Aorta (tissue), 5 donors: ENCODE data around the gene APOL6. TPM values are rescaled to one million over a fixed set of nuclear protein-coding genes. Genes with fewer than 3 reads are reported as not detected.
A peak's percentile ranks its signal among the peaks of the same experiment; 100 is the strongest.

Experiments used
- ATAC-seq: fragments of 200-7000 bp; cut with Tn5 transposase; one replicate; pipeline ENCODE4 v1.9.1; 2022; ENCODE audit warnings: moderate library complexity; ENCODE audit not compliant: low FRiP score
- DNase-seq, 2 donors: peaks; one replicate each; pipeline ENCODE4 v3.0.0-alpha.2; 2020
- H3K27ac ChIP-seq, 2 donors: one replicate each; pipeline ENCODE4 v1.5.1; 2013; ENCODE audit warnings: low read length in 2 of 2, mild to moderate bottlenecking in 2 of 2, moderate library complexity in 2 of 2, control low read depth in 1 of 2, inconsistent platforms in 1 of 2, low read depth in 1 of 2
- H3K27me3 ChIP-seq, 2 donors: one replicate each; pipeline ENCODE4 v1.6.1; 2013; ENCODE audit warnings: control low read depth in 1 of 2, low read length in 1 of 2, mild to moderate bottlenecking in 1 of 2, moderate library complexity in 1 of 2; ENCODE audit not compliant: insufficient read depth in 2 of 2, control insufficient read depth in 1 of 2
- H3K36me3 ChIP-seq, 2 donors: one replicate each; pipeline ENCODE4 v1.6.1; 2013; ENCODE audit warnings: control low read depth in 1 of 2, low read length in 1 of 2, mild to moderate bottlenecking in 1 of 2; ENCODE audit not compliant: insufficient read depth in 2 of 2, control insufficient read depth in 1 of 2
- H3K4me1 ChIP-seq, 2 donors: one replicate each; pipeline ENCODE4 v1.6.1; 2013; ENCODE audit warnings: low read length in 2 of 2, control low read depth in 1 of 2, mild to moderate bottlenecking in 1 of 2, moderate library complexity in 1 of 2; ENCODE audit not compliant: insufficient read depth in 2 of 2, control insufficient read depth in 1 of 2
- H3K4me3 ChIP-seq, 2 donors: one replicate each; pipeline ENCODE4 v1.5.1; 2013; ENCODE audit warnings: low read length in 2 of 2, control low read depth in 1 of 2, mild to moderate bottlenecking in 1 of 2
- H3K9me3 ChIP-seq: one replicate; pipeline ENCODE4 v1.6.1; 2013; ENCODE audit warnings: mild to moderate bottlenecking, low read length; ENCODE audit not compliant: control insufficient read depth
- WGBS, 2 donors: extraction: QIAGEN DNeasy Blood & Tissue Kit; methylation state at CpG; one replicate each; pipeline ENCODE4 v1.1.7; 2013; 5-methylcytosine and 5-hydroxymethylcytosine counted together
- intact Hi-C, 2 donors: fragments of 100-400 bp; cut with DNase I; formaldehyde crosslinking; loops; one replicate each; pipeline versions ENCODE4 v1.14.2 to v1.15.0; 2022
- polyA plus RNA-seq, 2 donors: library from polyadenylated mRNA; stranded (reverse); fragments of 200-250 nt; gene quantifications; one replicate each; pipeline ENCODE4 v1.2.3, GENCODE V29; 2013
- total RNA-seq, 2 donors: library from RNA; stranded (reverse); fragmentation: NEBNext Ultra II Directional; extraction: Animal tissue kit (Norgen Biotek cat#: 25700); gene quantifications; one replicate each; pipeline ENCODE4 v1.2.1, GENCODE V29; 2021
- donor health status: healthy with polysubstance abuse.
- donor health status: Bipolar disorder and iron deficiency.
- donor health status: DM: no; HTN: no; CAD: no.
- donor health status: DM: no; HTN: no; CAD: no.
- donor health status: DM: yes; HTN: yes; CAD: no.

Gene APOL6
- total and polyA plus RNA-seq, 4 donors: 5.0 to 19.0 (median 10.4) TPM

- 25 to 27% methylated on average over 13 of the region's 13 CpGs for WGBS, 2 donors
- Histone ChIP-seq H3K27me3 (no peaks in the 10 kb centered on the region), H3K9me3 (no peaks in the 10 kb centered on the region), H3K4me1 (no peaks in the 10 kb centered on the region), H3K27ac (no peak overlapping the region), H3K4me3 (no peak overlapping the region), H3K36me3 (no peaks in the 10 kb centered on the region)
- ATAC-seq: no peak
- intact Hi-C loops: no loop called here
- DNase-seq: peak; percentile 36 to 65
These were observed 42.3 kb upstream of the APOL6 start for GRCh38 chr22:35605851-35606481.

DNA sequence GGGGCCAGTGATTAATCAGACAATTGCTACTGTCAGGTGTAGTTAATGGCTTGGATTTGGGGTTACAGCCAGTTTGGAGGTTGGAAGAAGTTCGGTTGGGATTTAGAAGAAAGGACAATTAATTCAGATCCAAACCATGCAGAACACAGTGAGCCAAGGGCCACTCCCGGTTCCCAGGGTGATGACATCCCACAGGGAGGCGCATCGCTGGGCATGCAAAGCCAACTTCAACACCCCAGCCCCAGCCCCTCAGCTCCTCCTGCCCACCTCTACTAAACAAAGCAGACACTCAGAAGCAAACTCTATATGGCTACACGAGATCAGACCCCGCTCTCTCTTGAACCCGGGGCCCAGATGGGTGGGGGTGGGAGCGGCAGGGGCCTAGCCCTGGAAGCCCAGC is 41.3 kb upstream of the APOL6 start:
- ATAC-seq (no peak), DNase-seq (peak; percentile 25 to 29)
- WGBS, 2 donors: 94 to 99% methylated on average over 8 of the region's 8 CpGs
- no peaks in the 10 kb centered on the region for H3K27me3 ChIP-seq
- H3K4me1 ChIP-seq: no peaks in the 10 kb centered on the region
- H3K9me3 ChIP-seq: no peaks in the 10 kb centered on the region
- no peak overlapping the region for H3K27ac ChIP-seq
- no peak overlapping the region for H3K4me3 ChIP-seq
- intact Hi-C loops: no loop called here
- H3K36me3 ChIP-seq: no peaks in the 10 kb centered on the region

- ATAC-seq: no peak
- H3K4me1 ChIP-seq: no peaks in the 10 kb centered on the region
- 87 to 88% methylated on average over 11 of the region's 11 CpGs for WGBS, 2 donors
- DNase-seq: peak in 1 of 2 donors; percentile 23
- no peak overlapping the region for H3K27ac ChIP-seq
- H3K9me3 ChIP-seq: no peaks in the 10 kb centered on the region
- intact Hi-C loops: no loop called here
- no peaks in the 10 kb centered on the region for H3K36me3 ChIP-seq
- H3K4me3 ChIP-seq: no peak overlapping the region
- H3K27me3 ChIP-seq: no peaks in the 10 kb centered on the region
These were observed 40.2 kb upstream of the APOL6 start for GRCh38 chr22:35608088-35608487.

DNA sequence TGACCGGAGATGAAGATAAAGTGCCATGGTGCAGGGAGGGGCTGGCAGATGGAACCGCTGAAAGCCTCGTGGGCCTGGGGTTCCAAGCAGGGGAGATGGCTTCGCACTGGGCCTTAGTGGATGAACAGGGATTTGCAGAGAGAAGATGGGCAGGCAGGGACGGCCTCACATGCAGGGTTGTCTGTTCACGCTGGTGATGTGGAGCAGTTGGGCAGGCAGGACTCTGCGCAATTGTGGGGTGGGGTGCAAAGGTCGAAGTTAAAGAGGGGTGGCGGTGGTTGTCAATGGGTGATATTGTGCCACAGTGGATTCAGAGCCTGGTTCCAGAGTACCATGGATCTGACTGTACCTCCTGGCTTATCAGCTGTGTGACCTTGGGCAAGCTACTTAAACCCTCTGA is 39.0 kb upstream of the APOL6 start:
- WGBS, 2 donors: 86 to 91% methylated on average over 9 of the region's 9 CpGs
- Histone ChIP-seq H3K4me3 (no peak overlapping the region), H3K27me3 (no peaks in the 10 kb centered on the region), H3K36me3 (no peaks in the 10 kb centered on the region), H3K4me1 (no peaks in the 10 kb centered on the region), H3K9me3 (no peaks in the 10 kb centered on the region), H3K27ac (no peak overlapping the region)
- DNase-seq (peak in 1 of 2 donors; percentile 63), ATAC-seq (no peak)
- intact Hi-C loops: no loop called here

DNA sequence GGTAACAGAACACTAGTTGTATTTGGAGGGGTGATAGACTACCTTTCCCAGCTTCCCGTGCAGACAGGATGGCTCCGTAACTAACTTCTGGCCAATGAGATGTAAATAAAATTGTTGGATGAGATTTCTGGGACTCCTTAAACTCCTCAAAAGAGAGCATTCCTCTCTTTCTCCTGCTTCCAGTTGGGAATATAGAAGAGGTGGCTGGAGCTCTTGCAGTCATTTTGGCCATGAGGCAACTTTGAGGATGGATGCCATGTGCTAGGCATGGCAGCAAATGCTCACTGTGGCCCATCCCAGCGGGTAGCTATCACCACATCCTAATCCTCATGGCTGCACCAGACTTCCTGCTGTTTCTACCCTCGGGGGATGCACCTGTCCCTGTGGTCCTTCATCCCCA is 38.5 kb upstream of the APOL6 start:
- 87 to 88% methylated on average over 4 of the region's 4 CpGs for WGBS, 2 donors
- Histone ChIP-seq H3K4me1 (no peaks in the 10 kb centered on the region), H3K9me3 (no peaks in the 10 kb centered on the region), H3K4me3 (no peak overlapping the region), H3K27me3 (no peaks in the 10 kb centered on the region), H3K27ac (no peak overlapping the region), H3K36me3 (no peaks in the 10 kb centered on the region)
- no peak for ATAC-seq
- peak in 1 of 2 donors; percentile 14 for DNase-seq
- intact Hi-C loops: no loop called here

DNA sequence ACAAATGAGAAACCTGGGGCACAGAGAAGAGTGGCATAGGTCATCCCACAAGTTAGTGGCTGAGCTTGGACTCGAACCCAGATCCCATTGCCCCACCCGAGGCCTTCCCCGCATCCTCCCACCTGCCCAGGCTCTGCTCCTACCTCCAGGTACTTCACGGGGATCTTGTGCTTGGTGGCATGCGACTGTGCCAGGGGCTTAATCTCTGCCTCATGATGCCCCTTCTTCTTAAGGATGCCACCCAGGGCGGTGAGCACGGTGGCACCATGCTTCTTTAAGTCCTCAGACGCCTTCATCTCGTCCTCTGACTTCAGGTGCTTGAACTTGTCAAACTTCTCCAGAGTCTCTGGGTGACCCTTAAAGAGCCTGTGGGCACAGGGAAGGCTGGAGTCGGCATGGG is 37.5 kb upstream of the APOL6 start:
- WGBS, 2 donors: 85 to 88% methylated on average over 10 of the region's 10 CpGs
- H3K36me3 ChIP-seq: no peaks in the 10 kb centered on the region
- ATAC-seq (no peak), DNase-seq (peak; percentile 26 to 53)
- no peaks in the 10 kb centered on the region for H3K4me1 ChIP-seq
- intact Hi-C loops: no loop called here
- H3K27ac ChIP-seq: no peak overlapping the region
- no peaks in the 10 kb centered on the region for H3K27me3 ChIP-seq
- no peak overlapping the region for H3K4me3 ChIP-seq
- H3K9me3 ChIP-seq: no peaks in the 10 kb centered on the region

DNA sequence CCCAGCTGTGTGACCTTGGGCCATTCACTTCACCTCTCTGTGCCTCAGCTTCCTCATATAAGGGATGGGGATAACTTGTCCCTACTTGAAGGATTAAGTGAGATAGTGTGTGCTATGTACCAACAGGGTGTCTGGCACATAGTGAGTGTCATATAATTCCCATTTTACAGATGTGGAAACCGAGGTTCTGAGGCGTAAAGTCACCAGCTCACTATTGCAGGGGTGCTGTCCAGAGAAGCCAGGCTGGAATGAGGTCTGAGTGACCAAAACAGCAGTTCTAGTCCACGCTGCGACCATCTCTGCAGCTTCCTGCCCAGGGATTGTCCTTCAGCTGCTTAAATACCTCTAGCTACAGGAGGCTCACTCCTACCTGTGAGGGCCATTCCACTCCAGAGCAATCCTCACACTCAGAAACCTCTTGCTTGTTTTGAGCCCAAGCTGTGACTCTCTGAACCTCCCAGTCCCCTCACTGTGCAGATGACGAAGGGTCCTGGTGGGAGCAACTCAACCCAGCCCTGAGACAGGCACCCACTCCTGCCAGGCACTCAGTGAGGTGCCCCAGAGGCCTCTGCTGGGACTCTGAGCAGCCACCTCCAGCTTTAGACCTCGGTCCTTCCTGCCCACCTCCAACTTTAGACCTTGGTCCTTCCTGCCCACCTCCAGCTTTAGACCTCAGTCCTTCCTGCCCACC is 36.9 kb upstream of the APOL6 start:
- Histone ChIP-seq H3K27ac (no peak overlapping the region), H3K9me3 (no peaks in the 10 kb centered on the region), H3K4me3 (no peak overlapping the region), H3K4me1 (no peaks in the 10 kb centered on the region), H3K27me3 (no peaks in the 10 kb centered on the region), H3K36me3 (no peaks in the 10 kb centered on the region)
- ATAC-seq (no peak), DNase-seq (peak in 1 of 2 donors; percentile 14)
- intact Hi-C loops: no loop called here
- 88 to 90% methylated on average over 6 of the region's 6 CpGs for WGBS, 2 donors

DNA sequence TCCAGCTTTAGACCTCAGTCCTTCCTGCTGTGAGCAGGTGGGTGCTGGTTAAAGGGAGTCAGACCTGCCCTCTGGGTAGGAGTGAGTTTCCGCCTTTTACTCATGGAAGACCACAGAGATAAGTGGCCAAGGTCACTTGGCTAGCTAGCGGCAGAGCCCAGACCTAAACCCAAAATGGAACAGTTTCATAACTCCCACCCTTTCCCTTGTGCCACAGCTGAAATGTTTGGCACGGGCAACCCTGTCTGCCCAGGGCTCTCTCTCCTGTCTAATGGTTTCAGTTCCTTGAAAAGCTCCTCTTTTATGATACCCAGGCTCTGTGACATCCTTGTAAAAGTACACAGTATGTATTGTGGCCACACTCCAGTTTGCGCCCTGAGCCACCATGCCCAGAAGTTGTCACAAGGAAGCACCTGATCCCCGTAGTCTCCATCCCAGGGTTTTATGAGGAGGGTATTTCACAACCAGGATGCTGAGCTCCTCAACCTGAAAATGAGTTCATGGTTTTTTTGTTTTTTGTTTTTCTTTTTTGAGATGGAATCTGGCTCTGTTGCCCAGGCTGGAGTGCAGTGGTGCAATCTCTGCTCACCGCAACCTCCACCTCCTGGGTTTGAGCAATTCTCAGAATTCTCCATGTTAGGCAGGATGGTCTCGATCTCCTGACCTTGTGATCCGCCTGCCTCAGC is 36.2 kb upstream of the APOL6 start:
- 90 to 94% methylated on average over 8 of the region's 8 CpGs for WGBS, 2 donors
- no peaks in the 10 kb centered on the region for H3K9me3 ChIP-seq
- no peak overlapping the region for H3K27ac ChIP-seq
- H3K36me3 ChIP-seq: no peaks in the 10 kb centered on the region
- DNase-seq: peak in 1 of 2 donors; percentile 16
- H3K4me3 ChIP-seq: no peak overlapping the region
- no peak for ATAC-seq
- H3K4me1 ChIP-seq: no peaks in the 10 kb centered on the region
- no peaks in the 10 kb centered on the region for H3K27me3 ChIP-seq
- intact Hi-C loops: no loop called here

DNA sequence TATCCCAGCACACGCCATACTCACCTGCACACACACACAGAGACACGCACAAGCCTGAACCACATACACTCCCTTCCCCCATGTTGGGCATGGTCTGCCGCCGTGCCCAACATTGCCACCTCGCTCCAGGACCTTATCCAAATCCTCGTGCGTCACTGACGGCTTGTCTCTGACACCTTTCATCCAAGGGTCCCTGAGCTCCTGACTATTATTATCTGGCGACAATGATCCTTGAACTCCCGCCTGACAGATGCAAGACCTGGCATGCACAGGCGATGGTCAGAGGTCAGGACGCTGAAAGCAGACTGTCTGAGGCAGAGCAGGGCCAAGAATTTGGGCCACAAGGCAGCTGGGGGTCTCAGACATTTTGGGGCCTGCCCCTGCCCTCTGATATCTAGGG is 35.3 kb upstream of the APOL6 start:
- Histone ChIP-seq H3K27ac (no peak overlapping the region), H3K4me1 (no peaks in the 10 kb centered on the region), H3K4me3 (no peak overlapping the region), H3K27me3 (no peaks in the 10 kb centered on the region), H3K36me3 (no peaks in the 10 kb centered on the region), H3K9me3 (no peaks in the 10 kb centered on the region)
- intact Hi-C loops: no loop called here
- no peak for ATAC-seq
- WGBS, 2 donors: 92 to 95% methylated on average over 12 of the region's 12 CpGs
- DNase-seq: peak; percentile 21 to 45
